Erythroblast (primary cell): ENCODE results near the gene TBCD.

Source experiments
- GATA1 ChIP-seq: IDR thresholded peaks from 2 replicates; pipeline ENCODE4 v1.6.1; 2011; ENCODE audit warnings: low read depth, mild to moderate bottlenecking, control low read depth, low read length, moderate library complexity
- POLR2A ChIP-seq: IDR thresholded peaks from 2 replicates; pipeline ENCODE4 v1.6.1; 2011; ENCODE audit warnings: mild to moderate bottlenecking, low read length

DNA sequence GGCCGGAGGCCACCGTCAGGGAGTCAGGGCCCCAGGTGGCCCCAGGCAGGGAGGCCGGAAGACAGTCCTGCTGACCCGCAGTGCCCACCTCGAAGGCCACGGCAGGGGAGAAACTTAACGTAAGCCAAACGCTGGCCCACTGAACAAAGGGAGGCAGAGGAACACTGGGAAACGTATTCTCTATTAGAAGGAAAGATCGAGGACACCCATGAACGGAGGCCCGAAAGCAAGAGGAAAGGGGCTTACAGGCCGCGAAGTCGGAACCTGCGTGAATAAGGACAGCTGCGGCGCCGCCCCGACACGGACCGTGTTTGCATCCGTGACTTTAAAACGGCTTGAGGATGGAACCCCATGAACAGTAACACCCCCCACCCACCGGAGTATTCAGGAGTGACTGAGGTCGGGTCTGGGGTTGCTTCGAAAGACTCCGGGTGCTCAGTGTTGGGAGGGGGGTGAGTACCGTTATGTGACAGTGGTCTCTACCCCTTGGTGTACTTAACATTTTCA, 225.2 kb downstream of the TBCD start:
- TF ChIP-seq POLR2A, result no peak
- TF ChIP-seq GATA1, result no peak
